ENCODE results near the gene CDH16. TPM values are rescaled to one million over a fixed set of nuclear protein-coding genes. Genes with fewer than 3 reads are reported as not detected.

The CDH16 gene
- total RNA-seq, 1 donor from 2014 or later: 0.33 TPM

GRCh38 chr16:66919569-66920298, 1.0 kb upstream of the CDH16 start:
- Histone ChIP-seq H3K4me3 (ENCODE audit: low read depth, low read length) (no peak overlapping the region), H3K36me3 (ENCODE audit: control insufficient read depth, insufficient read depth, low read length) (no peaks in the 10 kb centered on the region), H3K27me3 (ENCODE audit: control insufficient read depth, insufficient read depth, low read length) (no peaks in the 10 kb centered on the region)
- no peak for TF ChIP-seq CTCF (IDR thresholded peaks at IDR 0.05; ENCODE audit: insufficient read depth, low read length, poor library complexity, severe bottlenecking)
- DNase-seq (ENCODE audit: low read depth): no peak

GRCh38 chr16:66918355-66918754, 330 bp downstream of the CDH16 start:
- Histone ChIP-seq H3K36me3 (ENCODE audit: control insufficient read depth, insufficient read depth, low read length) (no peaks in the 10 kb centered on the region), H3K4me3 (ENCODE audit: low read depth, low read length) (no peak overlapping the region), H3K27me3 (ENCODE audit: control insufficient read depth, insufficient read depth, low read length) (no peaks in the 10 kb centered on the region)
- no peak for DNase-seq (ENCODE audit: low read depth)
- TF ChIP-seq CTCF (IDR thresholded peaks at IDR 0.05; ENCODE audit: insufficient read depth, low read length, poor library complexity, severe bottlenecking): no peak

GRCh38 chr16:66917741-66918140, 944 bp downstream of the CDH16 start:
- Histone ChIP-seq H3K36me3 (ENCODE audit: control insufficient read depth, insufficient read depth, low read length) (no peaks in the 10 kb centered on the region), H3K4me3 (ENCODE audit: low read depth, low read length) (no peak overlapping the region), H3K27me3 (ENCODE audit: control insufficient read depth, insufficient read depth, low read length) (no peaks in the 10 kb centered on the region)
- no peak for TF ChIP-seq CTCF (IDR thresholded peaks at IDR 0.05; ENCODE audit: insufficient read depth, low read length, poor library complexity, severe bottlenecking)
- no peak for DNase-seq (ENCODE audit: low read depth)

- no peak for DNase-seq (ENCODE audit: low read depth)
- no peaks in the 10 kb centered on the region for H3K27me3 ChIP-seq (ENCODE audit: control insufficient read depth, insufficient read depth, low read length)
- no peak overlapping the region for H3K4me3 ChIP-seq (ENCODE audit: low read depth, low read length)
- no peaks in the 10 kb centered on the region for H3K36me3 ChIP-seq (ENCODE audit: control insufficient read depth, insufficient read depth, low read length)
- TF ChIP-seq CTCF (IDR thresholded peaks at IDR 0.05; ENCODE audit: insufficient read depth, low read length, poor library complexity, severe bottlenecking): no peak
These were observed 2.2 kb downstream of the CDH16 start for GRCh38 chr16:66916518-66916917.

GRCh38 chr16:66915041-66915440, 3.6 kb downstream of the CDH16 start:
- Histone ChIP-seq H3K4me3 (ENCODE audit: low read depth, low read length) (no peak overlapping the region), H3K36me3 (ENCODE audit: control insufficient read depth, insufficient read depth, low read length) (no peaks in the 10 kb centered on the region), H3K27me3 (ENCODE audit: control insufficient read depth, insufficient read depth, low read length) (no peaks in the 10 kb centered on the region)
- no peak for TF ChIP-seq CTCF (IDR thresholded peaks at IDR 0.05; ENCODE audit: insufficient read depth, low read length, poor library complexity, severe bottlenecking)
- no peak for DNase-seq (ENCODE audit: low read depth)

GRCh38 chr16:66914541-66914940, 4.1 kb downstream of the CDH16 start:
- no peaks in the 10 kb centered on the region for H3K27me3 ChIP-seq (ENCODE audit: control insufficient read depth, insufficient read depth, low read length)
- no peak for DNase-seq (ENCODE audit: low read depth)
- no peaks in the 10 kb centered on the region for H3K36me3 ChIP-seq (ENCODE audit: control insufficient read depth, insufficient read depth, low read length)
- no peak overlapping the region for H3K4me3 ChIP-seq (ENCODE audit: low read depth, low read length)
- TF ChIP-seq CTCF (IDR thresholded peaks at IDR 0.05; ENCODE audit: insufficient read depth, low read length, poor library complexity, severe bottlenecking): no peak
